ENCODE data around the gene CDK19.

- TF ChIP-seq CTCF (IDR thresholded peaks at IDR 0.05) (no peak), EZH2phosphoT487 (IDR thresholded peaks at IDR 0.05) (no peak), EZH2 (IDR thresholded peaks at IDR 0.05) (no peak)
These were observed 911 bp downstream of the CDK19 start for GRCh38 chr6:110814102-110815014.
